ENCODE data around the gene RSU1. TPM values are rescaled to one million over a fixed set of nuclear protein-coding genes. Genes with fewer than 3 reads are reported as not detected.

The RSU1 gene
- total and polyA plus RNA-seq, 2 of the 13 experiments (the other 11 are each of a cell fraction or from before 2014, with no cell fraction given): 32.3 to 35.1 TPM

DNA sequence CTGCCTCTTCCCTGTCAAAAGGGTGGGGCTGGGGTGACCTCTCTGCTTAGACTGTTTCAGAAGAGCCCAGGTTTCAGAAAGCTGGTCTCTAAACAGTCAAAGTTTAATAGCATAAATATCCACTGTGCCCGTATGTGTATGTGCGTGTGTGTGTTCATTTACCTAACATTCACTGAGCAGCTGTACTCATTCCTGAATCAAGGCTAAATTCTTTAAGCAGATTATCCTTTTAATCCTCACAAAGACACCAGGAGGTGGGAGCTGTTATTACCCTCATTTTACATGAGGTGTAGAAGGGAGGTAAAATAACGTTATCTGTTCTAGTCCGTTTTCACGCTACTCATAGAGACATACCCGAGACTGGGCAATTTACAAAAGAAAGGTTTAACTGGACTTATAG lies 72.2 kb downstream of the RSU1 start:
- TF ChIP-seq TARDBP (CRISPR knock-in tag; IDR thresholded peaks at IDR 0.05) (no peak), HDAC6 (IDR thresholded peaks at IDR 0.05; ENCODE audit: low read depth, low read length) (no peak), ZNF256 (CRISPR knock-in tag; conservative IDR thresholded peaks at IDR 0.05) (no peak)
- TF ChIP-seq, protein P1, sequence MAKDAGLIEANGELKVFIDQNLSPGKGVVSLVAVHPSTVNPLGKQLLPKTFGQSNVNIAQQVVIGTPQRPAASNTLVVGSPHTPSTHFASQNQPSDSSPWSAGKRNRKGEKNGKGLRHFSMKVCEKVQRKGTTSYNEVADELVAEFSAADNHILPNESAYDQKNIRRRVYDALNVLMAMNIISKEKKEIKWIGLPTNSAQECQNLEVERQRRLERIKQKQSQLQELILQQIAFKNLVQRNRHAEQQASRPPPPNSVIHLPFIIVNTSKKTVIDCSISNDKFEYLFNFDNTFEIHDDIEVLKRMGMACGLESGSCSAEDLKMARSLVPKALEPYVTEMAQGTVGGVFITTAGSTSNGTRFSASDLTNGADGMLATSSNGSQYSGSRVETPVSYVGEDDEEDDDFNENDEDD (CRISPR knock-in tag; IDR thresholded peaks at IDR 0.05; ENCODE audit: borderline replicate concordance): no peak
- in situ Hi-C loops (cut with HindIII; ENCODE audit: extremely low pct_ligation_motif_present, low pct_unique_long_range_greater_than_20kb): no loop called here
- no peak overlapping the region for H2AFZ ChIP-seq (ENCODE audit: low read length)
- H3K9me3 ChIP-seq (ENCODE audit: low read length): no peaks in the 10 kb centered on the region
- POLR2A ChIA-PET: no interaction called here
- no peak for DNase-seq (ENCODE audit: low spot score)
- no peak overlapping the region for H3K9ac ChIP-seq (ENCODE audit: insufficient read depth, low read depth, low read length)
- no peaks in the 10 kb centered on the region for H3K4me1 ChIP-seq (ENCODE audit: insufficient read depth, low read length)
- H3K27me3 ChIP-seq (ENCODE audit: control insufficient read depth in 1 of 2, insufficient read depth in 2 of 2, low read length in 2 of 2): no peaks in the 10 kb centered on the region
- ATAC-seq: no peak
- no peak overlapping the region for H3K4me3 ChIP-seq (replicated peaks in 1 of 3; ENCODE audit: insufficient read depth in 1 of 3, low read depth in 2 of 3, low read length in 3 of 3)
- intact Hi-C loops (cut with micrococcal nuclease; ENCODE audit: unreplicated experiment): no loop called here
- no peaks in the 10 kb centered on the region for H4K20me1 ChIP-seq (ENCODE audit: insufficient read depth, low read length)
- BruUV-seq (replicated peaks): no TSS peak
- CTCF ChIA-PET (ENCODE audit: low intra/inter-chr PET ratio, low total read pairs): no interaction called here
- no peaks in the 10 kb centered on the region for H3K79me2 ChIP-seq (ENCODE audit: insufficient read depth, low read length)
- no peak overlapping the region for H3K4me2 ChIP-seq (ENCODE audit: low read depth, low read length)
- H3K27ac ChIP-seq (ENCODE audit: extremely low read length, insufficient read depth, low read length): no peak overlapping the region
- 96% methylated on average over 6 of the region's 6 CpGs for WGBS (ENCODE audit: low lambda C conversion rate)
- no peak for FAIRE-seq
- no peaks in the 10 kb centered on the region for H3K36me3 ChIP-seq (replicated peaks in 1 of 2; ENCODE audit: control insufficient read depth in 1 of 2, insufficient read depth in 2 of 2, low read length in 2 of 2)

DNA sequence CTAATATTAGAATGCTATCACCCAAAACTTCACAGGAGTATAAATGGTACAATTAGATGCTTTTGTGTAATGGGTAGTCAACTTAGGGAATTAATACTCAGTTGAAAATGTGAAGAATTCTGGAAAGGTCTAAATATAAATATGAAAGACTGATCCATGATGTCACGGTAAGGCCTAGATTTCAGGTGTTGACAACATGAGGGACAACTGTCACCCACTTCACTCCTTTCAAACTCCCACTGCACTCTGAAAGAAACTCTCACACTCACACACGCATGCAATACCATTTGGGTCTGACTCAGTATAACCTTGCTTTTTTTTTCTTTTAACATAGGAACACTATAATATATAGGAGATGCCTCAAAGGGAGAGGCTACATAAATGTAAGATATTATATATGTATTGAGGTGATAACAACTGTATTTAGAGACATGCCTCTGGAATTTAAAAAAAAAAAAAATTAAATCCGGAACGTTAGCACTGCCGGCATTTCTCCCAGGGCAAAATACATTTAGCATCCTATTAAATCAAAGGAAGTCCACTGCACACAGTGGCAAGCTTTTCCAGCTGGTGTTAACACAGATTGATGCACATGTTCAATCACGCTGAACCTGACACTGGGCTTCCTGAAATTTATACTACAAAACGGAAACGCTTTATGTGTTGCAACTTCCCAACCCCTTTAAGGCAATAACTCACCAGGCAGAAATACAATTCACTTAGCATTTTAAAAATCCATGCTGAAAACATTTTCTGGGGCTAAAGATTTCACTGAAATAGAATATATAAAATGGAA lies 74.9 kb downstream of the RSU1 start:
- H3K4me1 ChIP-seq (ENCODE audit: insufficient read depth, low read length): no peaks in the 10 kb centered on the region
- no TSS peak for BruUV-seq (replicated peaks)
- TF ChIP-seq ZNF205 (CRISPR knock-in tag; IDR thresholded peaks at IDR 0.05) (no peak), ZFY (CRISPR knock-in tag; IDR thresholded peaks at IDR 0.05) (no peak), ATF7-NPFF (CRISPR knock-in tag; IDR thresholded peaks at IDR 0.05; ENCODE audit: low read depth) (no peak), ZFP36L2 (CRISPR knock-in tag; IDR thresholded peaks at IDR 0.05) (no peak), NR2C2 (CRISPR knock-in tag; IDR thresholded peaks at IDR 0.05; ENCODE audit: borderline replicate concordance) (no peak)
- WGBS (ENCODE audit: low lambda C conversion rate): 91% methylated on average over 8 of the region's 8 CpGs
- H3K27me3 ChIP-seq (ENCODE audit: control insufficient read depth in 1 of 2, insufficient read depth in 2 of 2, low read length in 2 of 2): no peaks in the 10 kb centered on the region
- no peak overlapping the region for H3K9ac ChIP-seq (ENCODE audit: insufficient read depth, low read depth, low read length)
- no peak overlapping the region for H3K27ac ChIP-seq (ENCODE audit: extremely low read length, insufficient read depth, low read length)
- ChIA-PET CTCF (ENCODE audit: low intra/inter-chr PET ratio, low total read pairs) (no interaction called here), POLR2A (no interaction called here)
- no peaks in the 10 kb centered on the region for H3K9me3 ChIP-seq (ENCODE audit: low read length)
- no peak overlapping the region for H2AFZ ChIP-seq (ENCODE audit: low read length)
- in situ Hi-C loops (cut with HindIII; ENCODE audit: extremely low pct_ligation_motif_present, low pct_unique_long_range_greater_than_20kb): no loop called here
- DNase-seq (ENCODE audit: low spot score): no peak
- intact Hi-C loops (cut with micrococcal nuclease; ENCODE audit: unreplicated experiment): no loop called here
- no peak overlapping the region for H3K4me3 ChIP-seq (replicated peaks in 1 of 3; ENCODE audit: insufficient read depth in 1 of 3, low read depth in 2 of 3, low read length in 3 of 3)
- no peaks in the 10 kb centered on the region for H3K79me2 ChIP-seq (ENCODE audit: insufficient read depth, low read length)
- no peaks in the 10 kb centered on the region for H4K20me1 ChIP-seq (ENCODE audit: insufficient read depth, low read length)
- H3K36me3 ChIP-seq (replicated peaks in 1 of 2; ENCODE audit: control insufficient read depth in 1 of 2, insufficient read depth in 2 of 2, low read length in 2 of 2): no peaks in the 10 kb centered on the region
- no peak overlapping the region for H3K4me2 ChIP-seq (ENCODE audit: low read depth, low read length)
- ATAC-seq: no peak
- no peak for FAIRE-seq

All from HepG2 (cell line).